AG10803 (cell line): ENCODE data around the gene TMEM178A.

Experiments
- DNase-seq: peaks from one replicate; pipeline ENCODE4 v3.0.0; 2010; ENCODE audit warnings: low read depth
- H3K4me3 ChIP-seq: 2 replicates; pipeline ENCODE4 v1.5.1; 2011; ENCODE audit warnings: mild to moderate bottlenecking, low read length, control low read depth
- CTCF ChIP-seq: conservative IDR thresholded peaks from 2 replicates; pipeline ENCODE4 v1.5.1; 2011; ENCODE audit warnings: mild to moderate bottlenecking, low read length, control low read depth, inconsistent platforms

The TMEM178A gene

GRCh38 chr2:39659765-39660611 is 5.7 kb upstream of the TMEM178A start:
- no peak for TF ChIP-seq CTCF
- no peak overlapping the region for H3K4me3 ChIP-seq
- DNase-seq = no peak

DNA sequence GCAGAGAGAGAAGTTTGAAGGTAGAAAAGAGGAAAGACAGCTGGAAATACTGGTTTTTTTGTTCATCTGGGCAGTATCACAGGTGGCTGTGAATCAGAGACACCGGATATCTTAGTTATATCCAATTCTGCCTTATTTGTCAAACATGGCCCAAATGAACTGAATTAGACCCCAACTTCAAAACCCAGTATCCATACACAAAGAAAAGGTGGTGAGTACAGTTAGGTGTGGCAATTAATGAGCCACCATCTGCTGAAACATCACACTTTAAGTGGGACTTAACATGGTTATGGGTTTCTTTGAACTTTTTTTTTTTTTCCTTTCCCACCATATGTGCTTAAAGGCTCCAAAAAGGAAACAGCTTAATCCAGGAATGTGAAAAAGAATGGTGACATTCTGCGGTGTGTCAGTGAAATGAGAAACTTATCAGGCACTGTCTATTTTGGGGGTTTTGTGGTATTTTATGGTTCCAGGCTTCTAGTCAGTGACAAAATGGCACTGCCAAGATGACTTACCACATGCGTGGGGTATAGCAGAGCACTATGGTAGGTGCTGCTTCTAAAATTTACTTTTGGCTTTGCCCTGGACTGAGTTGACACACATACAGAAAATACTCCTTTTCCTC is 5.0 kb upstream of the TMEM178A start:
- H3K4me3 ChIP-seq = no peak overlapping the region
- DNase-seq = peak; percentile 23
- TF ChIP-seq CTCF = no peak

GRCh38 chr2:39661826-39662225 is 3.9 kb upstream of the TMEM178A start:
- no peak overlapping the region for H3K4me3 ChIP-seq
- TF ChIP-seq CTCF = no peak
- no peak for DNase-seq

DNA sequence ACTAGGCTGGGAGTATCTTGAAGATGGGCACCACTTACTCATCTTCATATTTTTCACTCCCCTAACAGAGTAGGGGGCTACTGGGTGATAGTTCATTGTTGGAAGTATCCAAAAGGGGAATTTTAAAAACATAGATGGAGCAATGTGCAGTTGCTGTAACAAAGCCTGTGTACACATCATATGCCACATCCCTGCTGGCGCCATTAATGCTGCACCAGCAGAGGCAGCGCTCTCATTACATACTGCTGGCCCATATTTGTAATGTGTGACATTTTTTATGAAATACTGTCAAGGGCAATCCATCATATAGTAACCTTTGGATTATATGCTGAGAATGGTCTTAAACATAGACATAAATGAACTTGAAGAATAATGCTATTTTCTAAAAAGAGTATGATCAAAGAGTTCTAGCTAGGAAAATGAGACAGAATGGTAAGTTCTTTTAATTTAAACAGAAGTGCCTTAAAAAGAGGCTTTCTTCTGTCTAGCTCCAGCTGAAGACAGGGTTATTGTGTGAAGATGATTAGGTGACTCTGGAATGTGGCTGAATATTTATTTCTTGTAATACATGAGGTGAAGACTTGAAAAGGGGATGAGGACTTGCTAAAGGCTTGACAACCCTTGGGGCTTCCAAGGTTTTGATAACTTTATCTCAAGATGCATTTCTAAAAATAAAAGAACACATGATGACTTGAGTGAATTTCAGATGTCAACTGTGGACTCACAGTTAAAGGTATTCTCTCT is 2.4 kb upstream of the TMEM178A start:
- no peak for TF ChIP-seq CTCF
- no peak for DNase-seq
- H3K4me3 ChIP-seq = no peak overlapping the region

DNA sequence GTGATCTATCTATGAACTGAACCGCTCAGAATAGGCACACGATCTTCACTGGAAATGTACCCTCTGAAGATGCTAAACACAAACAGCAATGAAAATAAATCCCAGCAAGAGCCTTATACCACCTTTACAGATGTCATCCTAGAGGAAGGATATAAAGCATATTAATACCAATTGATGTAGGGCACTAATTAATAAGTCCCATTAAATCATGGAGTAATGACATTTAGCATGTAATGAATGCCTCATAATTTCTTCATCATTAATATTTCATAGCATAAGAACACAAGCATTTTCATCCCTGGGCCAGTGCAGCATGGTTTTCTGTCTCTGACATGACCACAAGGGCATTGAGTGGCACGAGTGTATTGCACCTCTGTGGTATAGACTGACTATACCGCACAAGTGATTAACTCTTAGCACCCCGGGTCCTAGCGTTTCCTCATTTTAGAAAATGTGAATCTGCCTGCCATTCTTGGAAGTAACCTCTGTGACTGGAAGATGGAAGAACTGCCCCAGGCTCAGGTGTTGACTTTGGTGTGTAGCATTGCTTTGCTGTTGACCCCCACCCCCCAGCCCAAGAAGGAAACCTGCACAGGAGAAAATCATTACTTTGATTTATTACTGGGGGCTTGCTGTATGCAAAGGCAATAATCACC is 1.4 kb upstream of the TMEM178A start:
- TF ChIP-seq CTCF = no peak
- H3K4me3 ChIP-seq = no peak overlapping the region
- no peak for DNase-seq

DNA sequence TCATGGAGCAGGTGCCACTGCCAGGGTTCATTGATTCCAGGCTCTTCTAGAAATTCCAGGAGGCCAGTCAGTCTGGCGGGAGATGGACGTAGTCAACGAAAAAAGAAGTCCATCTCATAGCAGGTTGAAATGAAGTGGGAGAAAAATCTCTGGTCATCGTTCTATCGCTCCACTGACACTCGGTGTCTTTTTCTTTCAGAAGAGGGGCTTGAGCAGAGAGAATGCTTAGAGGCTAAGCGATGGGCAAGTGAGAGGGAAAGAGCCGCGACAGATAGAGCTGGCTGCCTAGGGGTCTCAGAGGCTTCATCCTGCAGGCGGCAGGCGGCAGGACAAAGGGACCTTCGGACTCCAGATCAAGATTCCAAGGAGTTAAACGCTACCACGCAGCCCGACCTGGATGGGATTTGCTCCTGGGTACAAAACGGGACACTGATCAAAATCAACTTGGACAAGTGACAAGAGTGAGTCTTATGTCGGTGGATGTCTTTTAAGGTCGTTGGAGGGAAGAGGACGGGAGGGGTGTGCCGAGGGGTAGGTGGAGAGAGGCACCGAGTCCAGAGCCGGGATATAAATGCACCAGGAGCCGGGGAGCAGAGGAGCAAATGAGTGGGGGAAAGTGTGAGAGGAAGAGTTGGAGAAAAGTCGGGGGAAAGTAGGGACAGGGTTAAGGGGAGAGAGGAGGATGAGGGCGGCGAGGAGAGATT is 677 bp upstream of the TMEM178A start:
- no peak overlapping the region for H3K4me3 ChIP-seq
- TF ChIP-seq CTCF = no peak

More for the DNA sequence above, 677 bp upstream of the TMEM178A start:
- no peak for DNase-seq
